GM18870 (cell line): ENCODE results near the gene ZNF69.

Experiments used
- ATAC-seq: cut with Tn5 transposase; IDR thresholded peaks from one replicate; pipeline ENCODE4 v1.9.1; 2021; ENCODE audit warnings: moderate library complexity; ENCODE audit not compliant: unreplicated experiment

Gene ZNF69

GRCh38 chr19:11950312-11950711 is 62.7 kb downstream of the ZNF69 start:
- ATAC-seq: no peak
